ENCODE data around the gene SCFD2. TPM values are rescaled to one million over a fixed set of nuclear protein-coding genes. Genes with fewer than 3 reads are reported as not detected.
"Not testable (repeated sequence)": the region's sequence is repeated elsewhere in the genome, so short reads cannot be mapped to it uniquely, and the experiment has no call there.

The SCFD2 gene
- polyA plus RNA-seq, 1 donor from 2014 or later, result 5.0 TPM

DNA sequence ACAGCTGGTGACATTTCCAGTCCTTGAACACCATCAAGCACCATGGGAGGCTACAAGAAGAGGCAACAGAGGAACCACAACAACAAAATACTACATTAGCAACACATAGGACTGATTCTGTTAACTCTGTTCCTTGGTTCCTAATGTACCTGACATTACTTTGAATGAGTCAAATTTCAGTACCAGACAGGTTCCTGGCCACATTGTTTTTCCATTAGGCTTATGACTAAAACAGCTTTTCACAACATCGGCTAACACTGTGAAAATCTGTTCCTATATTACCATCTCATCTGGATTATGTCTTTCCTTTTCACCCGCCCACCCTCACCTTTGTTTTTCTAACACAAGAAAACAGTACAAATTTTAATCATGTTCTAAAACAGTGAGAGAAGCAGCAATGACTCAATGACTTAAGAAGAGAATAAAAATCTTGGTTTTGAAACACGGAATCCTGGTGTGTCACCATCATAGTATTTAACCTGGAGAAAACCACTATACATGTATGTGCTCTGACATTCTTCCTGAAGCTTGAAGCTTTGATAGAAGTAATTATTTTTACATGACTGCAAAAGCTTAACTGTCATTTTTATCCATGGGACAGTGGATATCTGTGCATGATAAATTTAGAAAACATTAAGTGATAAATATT, 143.9 kb downstream of the SCFD2 start:
- Histone ChIP-seq H3K79me2 (replicated peaks; ENCODE audit: insufficient read depth, low read length) (no peaks in the 10 kb centered on the region), H3F3A (ENCODE audit: insufficient read depth, low read length, poor library complexity, severe bottlenecking) (no peaks in the 10 kb centered on the region), H3K4me3 (ENCODE audit: low read length) (no peak overlapping the region), H2AFZ (ENCODE audit: low read depth, low read length) (no peak overlapping the region), H3K36me3 (ENCODE audit: insufficient read depth, low read length) (no peaks in the 10 kb centered on the region), H3K9me2 (ENCODE audit: insufficient read depth, low read length) (no peaks in the 10 kb centered on the region), H3K9me3 (ENCODE audit: low read length) (no peaks in the 10 kb centered on the region), H3K27me3 (ENCODE audit: insufficient read depth, low read depth, low read length) (no peaks in the 10 kb centered on the region), H3K27ac (ENCODE audit: low read length) (no peak overlapping the region), H3K9ac (ENCODE audit: low read length) (no peak overlapping the region), H3K4me2 (ENCODE audit: low read length) (no peak overlapping the region), H4K20me1 (ENCODE audit: insufficient read depth) (no peaks in the 10 kb centered on the region)
- TF ChIP-seq EP300 (conservative IDR thresholded peaks at IDR 0.05; ENCODE audit: poor library complexity, severe bottlenecking), result no peak
- no peak for TF ChIP-seq POLR2AphosphoS5 (IDR thresholded peaks at IDR 0.05)
- TF ChIP-seq, protein P1, sequence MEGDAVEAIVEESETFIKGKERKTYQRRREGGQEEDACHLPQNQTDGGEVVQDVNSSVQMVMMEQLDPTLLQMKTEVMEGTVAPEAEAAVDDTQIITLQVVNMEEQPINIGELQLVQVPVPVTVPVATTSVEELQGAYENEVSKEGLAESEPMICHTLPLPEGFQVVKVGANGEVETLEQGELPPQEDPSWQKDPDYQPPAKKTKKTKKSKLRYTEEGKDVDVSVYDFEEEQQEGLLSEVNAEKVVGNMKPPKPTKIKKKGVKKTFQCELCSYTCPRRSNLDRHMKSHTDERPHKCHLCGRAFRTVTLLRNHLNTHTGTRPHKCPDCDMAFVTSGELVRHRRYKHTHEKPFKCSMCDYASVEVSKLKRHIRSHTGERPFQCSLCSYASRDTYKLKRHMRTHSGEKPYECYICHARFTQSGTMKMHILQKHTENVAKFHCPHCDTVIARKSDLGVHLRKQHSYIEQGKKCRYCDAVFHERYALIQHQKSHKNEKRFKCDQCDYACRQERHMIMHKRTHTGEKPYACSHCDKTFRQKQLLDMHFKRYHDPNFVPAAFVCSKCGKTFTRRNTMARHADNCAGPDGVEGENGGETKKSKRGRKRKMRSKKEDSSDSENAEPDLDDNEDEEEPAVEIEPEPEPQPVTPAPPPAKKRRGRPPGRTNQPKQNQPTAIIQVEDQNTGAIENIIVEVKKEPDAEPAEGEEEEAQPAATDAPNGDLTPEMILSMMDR (IDR thresholded peaks at IDR 0.05; ENCODE audit: poor library complexity, severe bottlenecking), result no peak
- TF ChIP-seq RAD21 (conservative IDR thresholded peaks at IDR 0.05), result no peak
- TF ChIP-seq EZH2 (IDR thresholded peaks at IDR 0.05; ENCODE audit: borderline replicate concordance, insufficient read depth, low read length, poor library complexity, severe bottlenecking), result no peak
- TF ChIP-seq SMC3 (conservative IDR thresholded peaks at IDR 0.05; ENCODE audit: poor library complexity), result no peak
- TF ChIP-seq REST (IDR thresholded peaks at IDR 0.05; ENCODE audit: borderline replicate concordance), result no peak
- TF ChIP-seq TAF1 (IDR thresholded peaks at IDR 0.05; ENCODE audit: low read depth), result no peak
- TF ChIP-seq MXI1 (conservative IDR thresholded peaks at IDR 0.05; ENCODE audit: poor library complexity, severe bottlenecking), result no peak

- not testable (repeated sequence) for H2AFZ ChIP-seq (ENCODE audit: low read depth, low read length); H3K79me2 ChIP-seq (replicated peaks; ENCODE audit: insufficient read depth, low read length); H3K9me3 ChIP-seq (ENCODE audit: low read length); H3K9me2 ChIP-seq (ENCODE audit: insufficient read depth, low read length); H3F3A ChIP-seq (ENCODE audit: insufficient read depth, low read length, poor library complexity, severe bottlenecking); H3K27me3 ChIP-seq (ENCODE audit: insufficient read depth, low read depth, low read length); H3K4me2 ChIP-seq (ENCODE audit: low read length); H3K4me3 ChIP-seq (ENCODE audit: low read length); H3K9ac ChIP-seq (ENCODE audit: low read length); H3K36me3 ChIP-seq (ENCODE audit: insufficient read depth, low read length); H3K27ac ChIP-seq (ENCODE audit: low read length); H4K20me1 ChIP-seq (ENCODE audit: insufficient read depth)
Observed at GRCh38 chr4:53219148-53219547, 146.7 kb downstream of the SCFD2 start.

- no peak overlapping the region for H2AFZ ChIP-seq (ENCODE audit: low read depth, low read length)
- no peaks in the 10 kb centered on the region for H3K36me3 ChIP-seq (ENCODE audit: insufficient read depth, low read length)
- H3K79me2 ChIP-seq (replicated peaks; ENCODE audit: insufficient read depth, low read length), result no peaks in the 10 kb centered on the region
- no peaks in the 10 kb centered on the region for H4K20me1 ChIP-seq (ENCODE audit: insufficient read depth)
- no peaks in the 10 kb centered on the region for H3K27me3 ChIP-seq (ENCODE audit: insufficient read depth, low read depth, low read length)
- no peaks in the 10 kb centered on the region for H3F3A ChIP-seq (ENCODE audit: insufficient read depth, low read length, poor library complexity, severe bottlenecking)
- TF ChIP-seq RAD21 (conservative IDR thresholded peaks at IDR 0.05) (no peak), EP300 (conservative IDR thresholded peaks at IDR 0.05; ENCODE audit: poor library complexity, severe bottlenecking) (no peak), REST (IDR thresholded peaks at IDR 0.05; ENCODE audit: borderline replicate concordance) (no peak), EZH2 (IDR thresholded peaks at IDR 0.05; ENCODE audit: borderline replicate concordance, insufficient read depth, low read length, poor library complexity, severe bottlenecking) (no peak), TAF1 (IDR thresholded peaks at IDR 0.05; ENCODE audit: low read depth) (no peak), SMC3 (conservative IDR thresholded peaks at IDR 0.05; ENCODE audit: poor library complexity) (no peak), POLR2AphosphoS5 (IDR thresholded peaks at IDR 0.05) (no peak), MXI1 (conservative IDR thresholded peaks at IDR 0.05; ENCODE audit: poor library complexity, severe bottlenecking) (no peak)
- TF ChIP-seq, protein P1 (IDR thresholded peaks at IDR 0.05; ENCODE audit: poor library complexity, severe bottlenecking), result no peak
- H3K4me3 ChIP-seq (ENCODE audit: low read length), result no peak overlapping the region
- H3K9me3 ChIP-seq (ENCODE audit: low read length), result no peaks in the 10 kb centered on the region
- H3K27ac ChIP-seq (ENCODE audit: low read length), result no peak overlapping the region
- H3K9ac ChIP-seq (ENCODE audit: low read length), result no peak overlapping the region
- no peaks in the 10 kb centered on the region for H3K9me2 ChIP-seq (ENCODE audit: insufficient read depth, low read length)
- no peak overlapping the region for H3K4me2 ChIP-seq (ENCODE audit: low read length)
Observed at GRCh38 chr4:53208753-53209152, 157.1 kb downstream of the SCFD2 start.
